NCI-H774 (cell line): ENCODE measurements around the gene ZBTB6.
A peak's percentile ranks its signal among the peaks of the same experiment; 100 is the strongest.

ENCODE experiments used
- DNase-seq: peaks from one replicate; lab custom pipeline; 2025; lab: John Stamatoyannopoulos, UW

ZBTB6 gene, protein sequence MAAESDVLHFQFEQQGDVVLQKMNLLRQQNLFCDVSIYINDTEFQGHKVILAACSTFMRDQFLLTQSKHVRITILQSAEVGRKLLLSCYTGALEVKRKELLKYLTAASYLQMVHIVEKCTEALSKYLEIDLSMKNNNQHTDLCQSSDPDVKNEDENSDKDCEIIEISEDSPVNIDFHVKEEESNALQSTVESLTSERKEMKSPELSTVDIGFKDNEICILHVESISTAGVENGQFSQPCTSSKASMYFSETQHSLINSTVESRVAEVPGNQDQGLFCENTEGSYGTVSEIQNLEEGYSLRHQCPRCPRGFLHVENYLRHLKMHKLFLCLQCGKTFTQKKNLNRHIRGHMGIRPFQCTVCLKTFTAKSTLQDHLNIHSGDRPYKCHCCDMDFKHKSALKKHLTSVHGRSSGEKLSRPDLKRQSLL

DNA sequence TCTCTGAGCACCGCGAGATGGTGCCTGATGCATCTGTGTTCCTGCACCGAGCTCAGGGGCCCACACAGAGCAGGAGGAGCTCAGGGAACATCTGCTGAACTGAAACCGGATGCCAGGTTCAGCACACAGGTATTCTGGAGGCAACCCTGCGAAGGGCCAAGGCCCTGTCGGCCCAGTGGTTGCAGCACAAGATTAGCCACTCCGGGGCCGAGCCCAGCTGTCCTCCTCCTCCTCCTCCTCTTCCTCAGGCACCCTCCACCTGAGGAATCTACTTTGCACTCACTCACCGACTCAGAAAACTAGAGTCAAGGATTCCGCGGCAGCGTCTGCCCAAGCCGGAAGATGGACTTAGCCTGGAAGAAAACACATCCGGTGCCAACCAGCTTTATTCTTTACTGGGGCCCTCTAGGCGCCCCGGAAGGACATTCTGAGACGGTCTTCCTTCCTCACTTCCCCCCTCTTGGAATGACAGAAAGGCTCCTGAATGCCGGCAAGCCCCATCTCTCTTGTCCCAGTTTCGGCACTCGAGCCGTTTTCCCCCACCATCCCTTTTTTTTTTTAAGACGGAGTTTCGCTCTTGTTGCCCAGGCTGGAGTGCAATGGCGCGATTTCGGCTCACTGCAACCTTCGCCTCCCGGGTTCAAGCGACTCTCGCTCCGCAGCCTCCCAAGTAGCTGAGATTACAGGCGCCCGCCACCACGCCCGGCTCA is at the start of gene ZBTB6:
Gene ZBTB6 (minus strand): TSS at position 360 of the 710 bp plus-strand sequence. CDS start 1,251 bp downstream, outside the sequence.
- DNase-seq = peak; percentile 84

DNA sequence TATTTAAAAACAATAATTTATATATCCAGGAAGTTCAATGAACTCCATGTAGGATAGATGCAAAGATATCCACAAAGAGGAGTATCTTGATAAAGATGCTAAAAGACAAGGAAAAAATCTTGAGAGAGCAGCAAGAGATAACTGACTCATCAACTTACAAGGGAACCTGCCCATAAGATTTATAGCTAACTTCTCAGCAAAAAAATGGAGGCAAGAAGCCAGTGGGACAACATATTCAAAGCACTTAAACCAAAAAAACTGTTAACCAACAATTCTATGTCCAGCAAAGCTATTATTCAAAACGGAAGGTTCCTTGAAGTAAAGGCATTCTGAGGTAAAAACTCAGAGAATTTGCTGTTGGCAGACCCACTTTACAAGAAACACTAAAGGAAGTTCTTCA is 48.0 kb upstream of the ZBTB6 start:
- DNase-seq = no peak

DNA sequence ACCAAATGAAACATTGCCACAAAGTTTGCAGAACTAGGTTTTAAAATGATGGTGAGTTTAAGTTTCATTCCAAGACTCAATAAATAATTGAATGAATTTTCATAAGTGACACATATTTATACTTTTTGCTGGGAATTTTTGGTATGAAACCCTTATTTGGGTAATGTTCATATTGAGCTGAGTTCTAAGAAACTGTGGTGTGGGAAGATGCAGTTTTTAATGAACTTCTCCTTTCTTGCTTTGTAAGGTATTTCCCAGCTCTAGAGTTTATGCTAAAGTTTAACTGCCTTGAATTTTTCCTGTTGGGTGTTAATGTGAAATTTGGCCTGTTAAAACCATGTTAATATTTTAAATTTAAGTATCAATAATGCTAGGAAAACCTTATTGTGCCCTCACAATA is 42.8 kb upstream of the ZBTB6 start:
- no peak for DNase-seq

DNA sequence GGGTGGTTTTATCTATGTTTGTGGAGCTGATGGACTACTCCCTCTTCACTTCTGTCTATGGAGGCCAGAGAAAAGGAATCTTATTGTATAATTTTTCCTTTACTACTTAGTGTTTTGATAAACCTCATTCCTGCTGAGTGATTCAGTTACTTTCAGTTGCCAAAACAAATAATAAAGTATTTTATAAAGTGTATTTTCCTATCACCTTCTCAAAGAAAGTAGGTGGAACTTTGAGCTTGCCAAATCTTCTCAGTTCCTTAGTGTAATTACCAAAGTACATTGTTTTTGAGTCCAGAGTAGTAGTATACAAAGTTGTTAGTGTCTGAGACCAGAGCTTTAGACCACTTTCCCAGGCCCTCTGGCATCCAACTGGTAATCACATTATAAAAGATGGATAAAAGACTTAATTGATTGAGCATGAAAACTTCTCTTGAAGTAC is 41.1 kb upstream of the ZBTB6 start:
- no peak for DNase-seq

DNA sequence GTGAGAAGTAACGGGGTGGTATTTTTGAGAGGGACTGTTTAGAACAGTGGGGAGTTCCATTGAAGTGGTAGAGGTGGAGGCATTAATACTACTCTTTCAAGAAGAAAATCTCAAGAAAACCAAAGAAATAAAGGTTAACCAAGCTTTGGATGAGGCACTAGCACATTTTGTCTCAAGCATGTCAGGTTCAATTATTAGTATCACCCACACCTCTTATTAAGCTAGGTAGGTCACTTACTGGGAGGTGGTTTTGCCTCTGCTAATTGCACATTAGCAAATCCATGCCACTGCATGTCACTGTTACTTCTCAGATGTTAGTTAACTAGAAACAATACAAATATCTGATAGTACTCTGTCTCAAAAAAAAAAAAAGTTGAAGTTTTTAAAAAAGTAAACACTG is 37.9 kb upstream of the ZBTB6 start:
- no peak for DNase-seq

DNA sequence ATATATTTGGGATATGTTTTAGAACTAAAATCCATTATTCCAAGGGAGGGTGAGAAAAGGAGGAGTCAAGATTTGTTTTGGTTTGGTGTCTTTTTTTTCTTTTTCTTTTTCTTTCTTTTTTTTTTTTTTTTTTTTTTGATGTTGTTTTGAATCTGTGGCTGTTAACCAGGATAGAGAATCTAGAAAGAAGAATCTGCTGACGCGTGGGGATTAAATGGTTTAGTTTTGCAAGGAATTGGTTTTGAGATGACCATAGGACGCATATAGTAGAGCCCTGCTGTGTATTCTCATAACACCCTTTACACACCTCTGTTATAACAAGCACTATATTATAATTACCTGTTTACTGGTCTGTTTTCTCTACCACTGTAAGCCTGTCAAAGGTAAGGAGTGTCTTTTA is 37.1 kb upstream of the ZBTB6 start:
- no peak for DNase-seq

DNA sequence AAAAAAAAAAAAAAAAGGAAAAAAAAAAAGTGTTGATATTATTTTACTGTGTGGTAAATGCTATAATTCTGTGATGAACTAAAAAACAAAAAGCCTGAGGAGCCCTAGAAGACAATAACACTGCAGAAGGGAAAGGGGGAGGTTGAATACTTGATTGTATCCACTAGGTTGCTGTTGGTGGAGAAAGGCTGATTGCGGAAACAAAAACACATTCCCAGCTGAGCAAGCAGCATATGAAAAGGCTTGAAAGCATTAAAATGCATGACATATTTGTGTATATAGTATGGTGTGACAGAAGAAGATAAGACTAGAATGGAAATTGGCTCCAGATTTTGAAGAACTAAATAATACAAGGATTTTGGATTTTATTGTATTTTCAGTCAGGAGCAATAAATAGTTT is 36.6 kb upstream of the ZBTB6 start:
- DNase-seq = no peak

DNA sequence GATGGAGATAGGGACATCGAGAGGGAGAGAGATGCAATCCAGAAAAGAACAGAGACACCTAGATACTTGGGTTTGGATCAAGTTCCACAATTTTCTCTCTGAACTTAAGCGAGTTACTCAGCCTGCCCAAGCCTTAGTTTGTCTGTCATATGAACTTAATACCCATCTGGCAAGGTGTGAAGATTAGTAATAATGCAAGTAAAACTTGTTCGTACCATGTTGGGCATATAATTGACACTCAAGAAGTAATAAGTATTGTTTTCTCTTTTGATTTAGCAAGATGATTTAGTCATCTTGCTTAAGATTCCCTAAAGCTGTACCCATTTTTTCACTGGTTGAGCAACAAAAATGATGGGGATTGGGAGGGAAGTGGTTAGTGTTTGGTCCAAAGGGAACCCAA is 35.2 kb upstream of the ZBTB6 start:
- no peak for DNase-seq

DNA sequence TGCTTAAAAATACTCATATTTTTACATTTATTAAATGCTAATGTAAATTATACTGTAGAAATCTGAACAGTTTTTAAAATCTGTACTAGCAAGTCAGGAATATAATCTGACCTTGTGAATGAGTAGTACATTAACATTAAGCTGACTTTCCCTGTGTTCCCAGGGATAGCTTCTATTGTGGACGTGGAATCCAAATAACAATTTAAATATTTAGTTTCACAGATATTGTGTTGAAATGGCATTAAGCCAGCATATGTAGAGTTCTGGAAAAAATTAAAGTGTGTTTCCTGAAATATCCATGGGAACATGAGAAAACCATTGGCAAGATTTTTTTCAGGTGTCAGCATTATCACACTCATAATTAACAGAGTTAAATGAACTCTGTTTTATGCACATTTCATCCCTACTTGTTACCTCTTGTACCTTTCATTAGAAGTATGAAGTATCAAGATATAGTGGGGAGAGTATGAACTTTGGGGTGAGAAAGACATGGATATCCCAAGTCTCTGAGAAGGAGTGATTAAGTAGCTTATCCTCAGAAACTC is 33.4 kb upstream of the ZBTB6 start:
- DNase-seq = no peak

DNA sequence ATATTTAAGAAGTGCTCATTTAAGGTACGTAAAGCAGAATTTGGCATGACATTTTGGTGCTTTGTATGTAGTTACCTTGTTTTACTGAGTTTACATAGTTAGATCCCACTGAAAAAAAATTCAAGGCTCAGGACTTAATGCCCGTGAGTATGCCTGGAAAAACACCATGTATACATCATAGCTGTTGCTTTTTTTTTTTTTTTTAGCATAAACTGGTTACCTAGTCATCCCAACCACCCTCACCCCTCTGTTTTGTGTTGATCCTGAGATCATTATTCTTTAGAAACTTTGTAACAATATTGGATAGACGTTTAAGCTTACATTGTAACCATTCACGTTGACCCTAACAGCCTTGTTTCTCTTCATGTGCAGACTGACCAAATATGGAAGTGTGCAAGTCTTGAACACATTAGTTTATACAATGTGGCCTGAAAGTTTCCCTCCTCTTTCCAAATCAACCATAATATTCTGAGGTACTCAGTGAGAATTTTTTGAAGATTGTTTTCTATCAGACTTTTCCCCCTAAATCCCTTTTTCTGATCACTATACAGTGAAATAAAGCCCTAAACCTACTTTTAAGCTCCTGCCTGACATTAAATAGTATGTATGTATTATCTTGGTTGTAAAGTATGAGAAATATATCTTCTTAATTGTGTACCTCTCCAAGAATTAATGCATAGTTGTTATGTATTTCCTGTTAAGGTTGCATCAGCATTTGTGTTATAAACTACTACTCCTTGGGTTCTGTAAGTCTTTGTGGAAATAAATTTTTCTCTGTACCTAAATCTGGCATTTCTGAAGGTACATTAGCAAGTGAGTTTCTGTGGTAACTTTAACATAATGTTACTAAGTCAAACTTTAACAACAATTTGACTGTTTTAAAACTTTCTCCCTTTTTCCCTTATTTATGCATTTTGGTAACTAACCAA is 32.1 kb upstream of the ZBTB6 start:
- no peak for DNase-seq

DNA sequence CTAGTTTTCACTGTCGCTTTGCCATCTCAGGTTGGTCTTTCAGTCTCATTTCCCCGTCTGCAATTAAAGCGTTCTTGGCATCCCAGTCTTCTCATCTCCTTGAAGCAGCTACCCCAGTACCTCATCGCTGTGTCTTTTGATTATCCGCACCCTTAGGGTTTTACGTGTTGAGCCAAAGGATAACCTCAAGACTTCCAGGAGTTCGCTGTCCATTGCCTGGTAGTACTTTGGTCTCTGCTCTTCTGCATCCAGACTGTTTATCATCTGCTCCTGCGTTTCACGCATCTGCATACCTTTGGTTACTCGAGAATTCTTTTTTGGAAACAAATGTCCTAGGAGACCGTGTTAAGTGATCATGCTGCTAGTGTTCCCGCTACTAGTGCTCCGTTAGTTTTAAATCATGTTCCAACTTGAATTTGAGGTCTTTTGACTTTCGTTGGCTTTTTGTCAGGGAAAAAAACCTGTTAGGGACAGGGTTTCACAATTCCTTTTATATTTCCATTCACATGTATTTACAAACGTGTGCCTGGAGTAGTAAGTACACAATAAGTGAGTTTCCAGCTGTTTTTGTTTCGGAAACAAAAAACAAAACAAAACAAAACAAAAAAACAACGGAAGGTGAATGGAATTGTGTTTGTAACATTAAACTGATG is 28.6 kb upstream of the ZBTB6 start:
- no peak for DNase-seq

DNA sequence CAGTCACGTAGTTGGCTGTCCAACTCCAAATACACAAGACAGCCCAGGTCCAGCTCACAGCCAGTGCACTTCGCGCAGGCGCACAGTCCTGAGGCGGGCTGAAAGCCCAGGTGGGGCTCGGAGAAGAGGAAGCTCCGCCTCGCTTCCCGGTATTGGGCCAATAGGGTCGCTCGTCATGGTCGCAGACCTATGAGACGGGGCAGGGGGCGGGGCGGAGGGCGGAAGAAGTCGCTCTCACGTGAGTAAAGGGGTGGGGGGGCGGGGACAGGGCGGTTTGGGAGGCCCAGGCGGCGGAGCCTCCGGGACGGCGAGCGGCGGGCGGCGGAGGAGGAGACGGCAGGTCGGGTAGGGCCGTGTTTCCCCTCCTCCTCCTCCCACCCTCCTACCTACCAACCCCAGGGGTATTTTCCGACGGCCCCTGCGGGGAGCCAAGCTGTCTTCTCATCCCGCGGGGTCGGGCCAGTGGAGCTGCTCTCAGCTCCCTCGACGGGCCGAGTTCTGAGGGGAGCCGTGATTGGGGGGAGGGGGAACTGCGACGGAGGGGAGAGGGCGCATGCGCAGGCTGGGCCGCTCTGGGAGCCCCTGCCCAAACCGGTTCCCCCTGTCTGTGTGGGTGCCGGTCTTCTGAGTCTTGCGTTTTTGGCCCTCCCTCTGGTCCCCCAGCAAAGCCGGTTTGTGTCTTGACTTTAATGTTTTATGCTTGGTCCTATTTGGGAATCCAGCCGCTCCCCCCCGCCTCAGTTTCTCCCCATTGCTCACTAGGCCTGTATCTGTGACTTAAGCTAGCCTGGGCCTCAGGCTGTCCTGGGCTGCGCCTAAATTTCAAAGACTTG is 27.8 kb upstream of the ZBTB6 start, which contains the start of gene RABGAP1:
Gene RABGAP1 (plus strand): TSS at position 272 of the 833 bp plus-strand sequence. CDS start 16,040 bp downstream, outside the sequence.
- DNase-seq = peak; percentile 99

DNA sequence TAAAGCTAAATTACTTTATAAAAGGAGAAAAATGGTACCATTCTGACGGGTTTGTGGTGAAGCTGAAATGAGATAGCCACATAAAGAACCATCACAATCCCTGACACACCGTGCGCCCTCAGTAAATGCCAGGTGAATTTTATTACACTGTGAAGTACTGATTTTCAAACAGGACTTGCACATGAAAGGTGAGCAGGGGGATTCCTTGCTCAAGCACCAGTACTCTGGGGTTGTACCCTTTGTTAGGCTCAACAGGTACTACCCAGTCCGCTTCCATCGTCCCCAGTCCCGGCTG is 27.3 kb upstream of the ZBTB6 start:
- DNase-seq = no peak

DNA sequence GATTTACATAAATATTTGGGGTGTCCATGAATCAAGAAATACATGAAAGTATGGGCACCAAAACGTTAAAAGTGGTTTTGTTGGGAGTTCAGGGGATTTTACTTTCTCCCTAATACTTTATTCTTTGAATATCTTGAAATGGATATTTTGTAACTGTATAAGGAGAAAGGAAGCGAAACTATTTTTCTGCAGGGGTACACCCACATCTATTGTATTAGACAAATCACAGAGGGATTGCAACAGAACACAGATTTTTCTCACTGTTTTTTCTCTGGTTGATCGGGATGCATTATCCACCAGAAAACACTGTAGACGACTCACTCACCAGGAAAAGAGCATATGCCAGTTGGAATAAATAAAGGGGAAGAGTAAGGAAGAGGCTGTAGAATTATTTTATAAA is 26.5 kb upstream of the ZBTB6 start:
- DNase-seq = no peak

DNA sequence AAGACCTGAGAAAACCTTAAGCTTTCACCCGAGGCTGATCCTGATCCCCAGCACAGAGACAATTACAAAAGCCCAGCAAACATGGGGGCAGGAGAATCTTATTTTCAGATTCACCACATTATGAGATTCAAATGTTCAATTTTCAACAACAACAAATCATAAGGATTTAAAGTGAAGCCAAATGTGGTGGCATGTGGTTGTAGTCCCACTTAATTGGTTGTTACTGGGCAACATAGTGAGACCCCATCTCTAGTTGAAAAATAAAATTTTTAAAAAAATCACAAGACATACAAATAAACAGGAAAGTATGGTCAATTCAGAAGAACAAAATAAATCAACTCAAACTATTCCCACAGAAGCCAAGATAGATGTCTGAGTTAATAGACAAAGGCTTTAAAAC is 23.8 kb upstream of the ZBTB6 start:
- no peak for DNase-seq

DNA sequence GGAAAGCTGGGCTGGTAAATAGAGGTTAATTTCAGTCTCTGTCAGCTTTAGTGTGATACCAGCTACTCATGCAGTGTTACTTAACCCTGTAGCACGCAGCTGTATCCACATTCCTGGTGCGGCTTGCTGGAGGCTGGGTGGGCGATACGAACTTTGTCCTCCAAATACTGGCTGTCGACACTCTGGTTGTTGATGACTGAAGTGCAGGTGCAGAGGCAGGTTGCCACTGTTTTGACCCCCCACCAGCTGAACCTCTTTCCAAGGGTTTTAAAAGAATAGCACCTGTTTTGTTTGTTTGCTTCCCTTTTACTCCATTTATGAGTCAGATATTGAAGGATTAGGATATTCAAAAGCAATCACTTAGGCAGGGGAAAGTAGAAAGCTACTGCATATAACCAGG is 23.3 kb upstream of the ZBTB6 start:
- DNase-seq = no peak

DNA sequence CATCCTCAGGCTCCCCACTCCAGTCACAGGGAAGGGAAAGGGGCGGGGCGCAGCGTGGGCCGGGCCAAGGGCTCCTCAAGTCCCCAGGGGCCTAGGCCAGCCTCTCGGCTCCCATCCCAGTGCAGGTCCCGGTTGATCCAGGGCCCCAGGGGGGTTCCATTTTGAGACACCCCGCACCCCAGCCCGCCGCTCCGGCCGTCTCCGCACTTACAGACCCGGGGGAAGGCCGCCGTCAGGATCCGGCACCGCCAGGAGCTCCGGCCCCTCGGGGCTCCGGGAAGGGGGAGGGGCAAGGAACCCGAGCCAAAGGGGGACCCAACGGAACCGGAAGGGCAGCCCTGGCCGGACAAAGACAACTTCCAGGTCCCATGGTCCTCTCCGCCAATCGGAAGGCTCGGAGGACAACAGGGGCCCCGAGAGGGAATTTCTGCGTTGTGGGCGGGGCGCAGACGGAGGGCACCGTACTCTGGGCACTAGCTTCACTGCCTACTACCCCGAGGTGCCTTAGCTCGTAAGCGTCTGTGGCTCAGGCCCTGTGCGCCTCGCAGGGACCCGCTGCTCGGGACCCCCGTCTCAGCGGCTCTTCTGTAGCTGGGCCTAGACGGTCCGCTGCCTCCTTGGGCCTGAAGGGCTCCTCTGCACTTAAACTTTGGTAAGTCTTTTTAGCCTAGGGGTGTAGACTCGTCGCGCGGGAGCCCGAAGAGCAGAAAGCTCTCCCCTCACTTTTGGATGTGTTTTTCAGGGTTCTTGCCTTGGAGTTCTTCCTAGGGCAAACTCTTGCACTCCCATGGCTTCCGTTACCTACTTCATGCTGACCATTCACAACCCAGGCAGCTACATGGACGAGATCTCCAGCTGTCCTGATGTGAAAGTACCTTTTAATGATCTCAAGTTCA is 18.4 kb upstream of the ZBTB6 start, which contains the start of gene ZBTB26:
Gene ZBTB26 (minus strand): TSS at position 287 of the 896 bp plus-strand sequence. CDS start 11,578 bp downstream, outside the sequence.
- peak; percentile 97 for DNase-seq

DNA sequence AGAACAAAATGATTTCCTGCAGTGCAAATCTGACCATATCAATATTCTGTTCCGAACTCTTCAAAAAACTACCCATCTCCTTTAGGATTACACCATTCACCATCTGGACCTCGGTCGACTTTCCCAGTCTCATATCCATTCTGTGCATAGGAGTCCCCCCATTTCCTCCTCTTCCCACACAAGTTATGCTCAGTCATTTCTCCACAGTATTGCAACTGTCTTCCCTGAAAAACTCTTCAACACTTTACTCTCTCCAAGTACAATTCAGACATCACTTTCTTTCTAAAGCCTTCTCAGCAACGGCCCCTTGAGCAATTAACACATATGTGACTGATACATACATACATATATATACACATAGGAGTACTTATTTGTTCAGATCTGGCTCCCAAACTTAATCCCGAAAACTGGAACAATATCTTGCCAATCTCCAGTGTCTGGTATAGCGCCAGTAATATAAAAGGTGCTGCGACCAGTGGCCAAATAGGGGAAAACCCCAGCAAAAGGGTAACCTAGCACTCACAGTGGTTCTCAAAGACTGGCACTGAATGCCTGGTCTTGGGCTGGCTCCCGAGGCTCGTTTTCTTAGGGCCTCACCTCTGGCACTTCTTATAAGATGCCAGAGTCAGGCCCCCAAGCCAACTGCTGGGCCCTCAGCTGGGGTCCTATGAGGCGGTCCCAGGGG is 17.6 kb upstream of the ZBTB6 start:
- DNase-seq = no peak
